Adrenal gland (tissue), 12 donors: ENCODE results near the gene ACOT6. TPM values are rescaled to one million over a fixed set of nuclear protein-coding genes. Genes with fewer than 3 reads are reported as not detected.

Source experiments
- DNase-seq, 7 donors: peaks; one replicate each; pipeline ENCODE4 v3.0.0-alpha.2; 2019 to 2020
- H3K27ac ChIP-seq, 5 donors: fragments of 200-600 bp; sonication (generic) in 4 of 5; 1 replicate in 3 of 5; 2 replicates in 2 of 5; pipeline versions ENCODE4 v1.5.1 to v1.8.0; 2016 to 2020; ENCODE audit warnings: mild to moderate bottlenecking in 1 of 5
- H3K27me3 ChIP-seq: fragments of 200-600 bp; 2 replicates; pipeline ENCODE4 v1.8.0; 2021
- H3K36me3 ChIP-seq, 2 donors: fragments of 200-600 bp; replicated peaks in 1 of 2; 1 replicate in 1 of 2; 2 replicates in 1 of 2; pipeline versions ENCODE4 v1.5.1 to v1.8.0; 2018 to 2022
- H3K4me1 ChIP-seq, 2 donors: fragments of 200-600 bp; replicated peaks in 1 of 2; 1 replicate in 1 of 2; 2 replicates in 1 of 2; pipeline versions ENCODE4 v1.5.1 to v1.8.0; 2018 to 2021
- H3K4me3 ChIP-seq, 4 donors: fragments of 200-600 bp; sonication (generic) in 3 of 4; one replicate each; pipeline ENCODE4 v1.5.1; 2016 to 2018
- H3K9me3 ChIP-seq, 3 donors: fragments of 200-600 bp; sonication (generic) in 1 of 3; replicated peaks in 1 of 3; 1 replicate in 2 of 3; 2 replicates in 1 of 3; pipeline versions ENCODE4 v1.5.1 to v1.8.0; 2016 to 2021
- POLR2A ChIP-seq, 2 donors: fragments of 450-650 bp; IDR thresholded peaks; one replicate each; pipeline ENCODE4 v1.6.1; 2017; ENCODE audit warnings: antibody characterized with exemption in 2 of 2, mild to moderate bottlenecking in 2 of 2, moderate library complexity in 1 of 2
- WGBS, 4 donors: extraction: QIAGEN DNeasy Blood & Tissue Kit in 2 of 4; methylation state at CpG; one replicate each; pipeline versions ENCODE4 v1.1.5 to v1.1.7; 2013 to 2017; 5-methylcytosine and 5-hydroxymethylcytosine counted together
- intact Hi-C, 2 donors: fragments of 100-400 bp; cut with DNase I; formaldehyde crosslinking; loops; one replicate each; pipeline versions ENCODE4 v1.14.1 to v1.15.0; 2022 to 2023
- polyA plus RNA-seq, 3 donors: library from polyadenylated mRNA; stranded (reverse); fragments of 200-250 nt in 2 of 3; fragments of 350-450 nt in 1 of 3; fragmentation: Illumina TruSeq in 1 of 3; extraction: RNeasy Lipid Tissue Mini Kit (QIAGEN cat#74804) in 1 of 3; gene quantifications; one replicate each; pipeline ENCODE4 v1.2.3, GENCODE V29; 2013 to 2014
- small RNA-seq, 2 donors: library from RNA; depleted of rRNA; stranded (forward); fragments of <200 nt; gene quantifications; one replicate each; pipeline ENCODE3, GENCODE V24; 2016
- total RNA-seq, 9 donors: library from RNA; depleted of rRNA in 4 of 9; stranded (reverse); fragments of >200 nt in 4 of 9; fragments of 120-200 nt in 1 of 9; fragmentation: NEBNext Ultra II Directional in 1 of 9; extraction: Animal tissue kit (Norgen Biotek cat#: 25700) in 1 of 9; gene quantifications; one replicate each; pipeline versions ENCODE4 v1.1.0 to v1.2.4, GENCODE V29; 2013 to 2023
- TF ChIP-seq, protein P1 (sequence below), 6 experiments: fragments of 450-650 bp in 4 of 6; fragments of 200-600 bp in 2 of 6; sonication (generic) in 1 of 6; IDR thresholded peaks; 1 replicate in 5 of 6; 2 replicates in 1 of 6; pipeline versions ENCODE4 v1.5.1 to v1.8.0; 2016 to 2021; ENCODE audit warnings: antibody characterized with exemption in 6 of 6, mild to moderate bottlenecking in 2 of 6, moderate library complexity in 1 of 6
- donor health status: healthy with polysubstance abuse.
- donor health status: Bipolar disorder and iron deficiency.
- donor health status: DM: yes; HTN: yes; CAD: no.
- donor health status: DM: no; HTN: no; CAD: no.
- donor health status: DM: no; HTN: no; CAD: no.
- donor health status: DM: yes; HTN: yes; CAD: no.

Gene ACOT6
- total and polyA plus RNA-seq, 12 donors, result 0.17 TPM; not detected in 11

GRCh38 chr14:73663548-73664212, 51.4 kb downstream of the ACOT6 start:
- Histone ChIP-seq H3K4me3 (no peak overlapping the region), H3K4me1 (peaks cover 0 to 5% of the 10 kb centered on the region in 2 donors), H3K27me3 (no peaks in the 10 kb centered on the region), H3K27ac (peak overlapping the region in 1 of 5 donors; percentile 16), H3K9me3 (no peaks in the 10 kb centered on the region), H3K36me3 (peaks cover 4 to 5% of the 10 kb centered on the region in 2 donors)
- no peak for DNase-seq
- TF ChIP-seq, protein P1, sequence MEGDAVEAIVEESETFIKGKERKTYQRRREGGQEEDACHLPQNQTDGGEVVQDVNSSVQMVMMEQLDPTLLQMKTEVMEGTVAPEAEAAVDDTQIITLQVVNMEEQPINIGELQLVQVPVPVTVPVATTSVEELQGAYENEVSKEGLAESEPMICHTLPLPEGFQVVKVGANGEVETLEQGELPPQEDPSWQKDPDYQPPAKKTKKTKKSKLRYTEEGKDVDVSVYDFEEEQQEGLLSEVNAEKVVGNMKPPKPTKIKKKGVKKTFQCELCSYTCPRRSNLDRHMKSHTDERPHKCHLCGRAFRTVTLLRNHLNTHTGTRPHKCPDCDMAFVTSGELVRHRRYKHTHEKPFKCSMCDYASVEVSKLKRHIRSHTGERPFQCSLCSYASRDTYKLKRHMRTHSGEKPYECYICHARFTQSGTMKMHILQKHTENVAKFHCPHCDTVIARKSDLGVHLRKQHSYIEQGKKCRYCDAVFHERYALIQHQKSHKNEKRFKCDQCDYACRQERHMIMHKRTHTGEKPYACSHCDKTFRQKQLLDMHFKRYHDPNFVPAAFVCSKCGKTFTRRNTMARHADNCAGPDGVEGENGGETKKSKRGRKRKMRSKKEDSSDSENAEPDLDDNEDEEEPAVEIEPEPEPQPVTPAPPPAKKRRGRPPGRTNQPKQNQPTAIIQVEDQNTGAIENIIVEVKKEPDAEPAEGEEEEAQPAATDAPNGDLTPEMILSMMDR (IDR thresholded peaks at IDR 0.05), result no peak
- TF ChIP-seq POLR2A (IDR thresholded peaks at IDR 0.05), result no peak
- intact Hi-C loops, result no loop called here

DNA sequence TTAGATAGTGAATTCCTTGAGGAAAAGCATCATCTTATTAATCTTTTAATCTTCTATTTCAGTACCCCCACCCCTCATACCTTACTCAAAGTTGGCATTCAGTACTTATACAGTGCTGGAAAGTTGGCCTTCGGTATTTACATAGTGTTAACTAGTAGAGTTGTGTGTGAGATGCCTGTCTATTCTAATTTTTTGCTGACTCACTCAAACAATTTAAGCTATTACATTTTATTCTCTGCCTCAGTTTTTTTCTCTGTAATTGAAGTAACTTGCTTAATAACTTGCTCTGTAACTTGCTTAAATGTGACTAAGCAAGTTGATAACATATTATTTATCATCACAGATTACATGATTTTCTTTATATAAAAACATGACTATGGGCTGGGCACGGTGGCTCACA, 52.8 kb downstream of the ACOT6 start:
- Histone ChIP-seq H3K27ac (no peak overlapping the region), H3K4me1 (peaks cover 0 to 5% of the 10 kb centered on the region in 2 donors), H3K27me3 (no peaks in the 10 kb centered on the region), H3K4me3 (no peak overlapping the region), H3K36me3 (peaks cover 4 to 5% of the 10 kb centered on the region in 2 donors), H3K9me3 (no peaks in the 10 kb centered on the region)
- no peak for TF ChIP-seq POLR2A (IDR thresholded peaks at IDR 0.05)
- TF ChIP-seq, protein P1 (IDR thresholded peaks at IDR 0.05), result no peak
- intact Hi-C loops, result no loop called here
- DNase-seq, result no peak
- WGBS, 4 donors, result 94 to 96% (median 95%) methylated on average over 2 of the region's 2 CpGs

GRCh38 chr14:73666583-73666982, 54.3 kb downstream of the ACOT6 start:
- H3K27me3 ChIP-seq, result no peaks in the 10 kb centered on the region
- intact Hi-C loops, result no loop called here
- TF ChIP-seq POLR2A (IDR thresholded peaks at IDR 0.05), result no peak
- TF ChIP-seq, protein P1 (IDR thresholded peaks at IDR 0.05), result no peak
- H3K4me3 ChIP-seq, result no peak overlapping the region
- no peak for DNase-seq
- H3K27ac ChIP-seq, result no peak overlapping the region
- 62 to 73% (median 67%) methylated on average over 5 of the region's 5 CpGs for WGBS, 4 donors
- no peaks in the 10 kb centered on the region for H3K9me3 ChIP-seq
- H3K36me3 ChIP-seq, result peaks cover 0 to 4% of the 10 kb centered on the region in 2 donors
- H3K4me1 ChIP-seq, result peaks cover 0 to 5% of the 10 kb centered on the region in 2 donors

DNA sequence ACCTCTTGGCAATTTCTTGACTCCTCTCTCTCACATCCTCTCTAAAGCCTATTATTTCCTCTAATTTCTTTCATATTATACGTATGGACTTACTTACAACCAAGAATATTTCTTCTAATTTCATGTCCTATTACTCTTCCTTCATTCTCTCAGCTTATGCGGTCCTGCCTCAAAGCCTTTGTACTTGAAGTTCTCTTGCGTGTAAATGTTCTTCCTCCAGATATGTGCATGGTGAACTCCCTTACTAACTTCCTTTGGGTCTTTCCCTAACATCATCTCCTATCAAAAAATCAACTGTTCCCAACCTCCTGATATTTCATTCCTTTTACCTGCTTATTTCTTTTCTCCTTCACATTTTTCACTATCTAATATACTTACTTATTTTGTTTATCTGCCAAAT, 55.5 kb downstream of the ACOT6 start:
- TF ChIP-seq, protein P1 (IDR thresholded peaks at IDR 0.05), result no peak
- TF ChIP-seq POLR2A (IDR thresholded peaks at IDR 0.05), result no peak
- no peak for DNase-seq
- Histone ChIP-seq H3K27ac (no peak overlapping the region), H3K36me3 (peaks cover 0 to 4% of the 10 kb centered on the region in 2 donors), H3K27me3 (no peaks in the 10 kb centered on the region), H3K4me1 (peaks cover 0 to 5% of the 10 kb centered on the region in 2 donors), H3K4me3 (no peak overlapping the region), H3K9me3 (no peaks in the 10 kb centered on the region)
- intact Hi-C loops, result no loop called here
- WGBS, 4 donors, result 92 to 98% (median 94%) methylated on average over 3 of the region's 3 CpGs

Small RNAs within 50 kb of the gene (small RNA-seq; reads per million reads assigned to genes)
- 0 reads per million in 2 donors for gene RNU6-240P

Other genes with a start within 250 kb of the ACOT6 start
- gene NUMB, start 154.0 kb upstream of the ACOT6 start, total RNA-seq, result 10 to 100 TPM; 24.6 to 63.3 (median 55.7) TPM
- gene NUMB, start 154.0 kb upstream of the ACOT6 start, polyA plus RNA-seq, result 10 to 100 TPM; 26.1 to 41.8 (median 41.4) TPM
- gene RIOX1, start 121.6 kb upstream of the ACOT6 start, total RNA-seq, result 10 to 100 TPM in 6 of 9 donors, 1 to 10 TPM in 3; 7.8 to 21.2 (median 11.3) TPM
- 1 to 10 TPM; 5.2 to 6.0 (median 5.9) TPM for gene RIOX1, start 121.6 kb upstream of the ACOT6 start, polyA plus RNA-seq
- gene ACOT1, start 75.4 kb upstream of the ACOT6 start, total RNA-seq, result 10 to 100 TPM in 8 of 9 donors, 1 to 10 TPM in 1; 8.7 to 31.4 (median 17.2) TPM
- 10 to 100 TPM in 2 of 3 donors, 1 to 10 TPM in 1; 3.5 to 11.1 (median 10.4) TPM for gene ACOT1, start 75.4 kb upstream of the ACOT6 start, polyA plus RNA-seq
- under 1 TPM in 7 of 9 donors, not detected in 2; under 0.01 to 0.80 (median 0.21) TPM for gene HEATR4, start 53.6 kb upstream of the ACOT6 start, total RNA-seq
- gene HEATR4, start 53.6 kb upstream of the ACOT6 start, polyA plus RNA-seq, result 1 to 10 TPM in 1 of 3 donors, under 1 TPM in 2; 0.09 to 3.3 (median 0.81) TPM
- 100 to 1,000 TPM in 2 of 9 donors, 10 to 100 TPM in 7; 48.5 to 310 (median 84.4) TPM for gene ACOT2, start 43.3 kb upstream of the ACOT6 start, total RNA-seq
- gene ACOT2, start 43.3 kb upstream of the ACOT6 start, polyA plus RNA-seq, result 10 to 100 TPM; 26.0 to 64.5 (median 45.5) TPM
- 1 to 10 TPM in 8 of 9 donors, under 1 TPM in 1; 0.72 to 6.7 (median 2.5) TPM for gene ACOT4, start 20.6 kb upstream of the ACOT6 start, total RNA-seq
- gene ACOT4, start 20.6 kb upstream of the ACOT6 start, polyA plus RNA-seq, result 1 to 10 TPM in 2 of 3 donors, under 1 TPM in 1; 0.74 to 1.8 (median 1.3) TPM
- gene DNAL1, start 32.5 kb downstream of the ACOT6 start, total RNA-seq, result 10 to 100 TPM in 7 of 9 donors, 1 to 10 TPM in 2; 5.1 to 20.2 (median 14.6) TPM
- 10 to 100 TPM in 1 of 3 donors, 1 to 10 TPM in 2; 3.6 to 24.2 (median 6.5) TPM for gene DNAL1, start 32.5 kb downstream of the ACOT6 start, polyA plus RNA-seq
- gene PNMA1, start 101.9 kb downstream of the ACOT6 start, total RNA-seq, result 10 to 100 TPM; 15.0 to 74.6 (median 34.3) TPM
- 10 to 100 TPM; 14.4 to 52.5 (median 16.7) TPM for gene PNMA1, start 101.9 kb downstream of the ACOT6 start, polyA plus RNA-seq
- 10 to 100 TPM in 8 of 9 donors, 1 to 10 TPM in 1; 8.9 to 43.7 (median 18.2) TPM for gene PTGR2, start 239.3 kb downstream of the ACOT6 start, total RNA-seq
- gene PTGR2, start 239.3 kb downstream of the ACOT6 start, polyA plus RNA-seq, result 10 to 100 TPM in 2 of 3 donors, 1 to 10 TPM in 1; 8.8 to 32.5 (median 11.2) TPM